22Rv1 (cell line): ENCODE results near the gene MINDY2.

ENCODE experiments used
- H3K27ac ChIP-seq: fragments of 450-650 bp; 2 replicates; pipeline ENCODE4 v1.5.1; 2017
- ZFX ChIP-seq: fragments of 450-650 bp; IDR thresholded peaks from 2 replicates; pipeline ENCODE4 v1.6.1; 2017; ENCODE audit warnings: antibody characterized with exemption, borderline replicate concordance
- TF ChIP-seq, protein P1 (sequence below): fragments of 450-650 bp; IDR thresholded peaks from 2 replicates; pipeline ENCODE4 v1.5.1; 2017; ENCODE audit warnings: mild to moderate bottlenecking

Gene MINDY2

DNA sequence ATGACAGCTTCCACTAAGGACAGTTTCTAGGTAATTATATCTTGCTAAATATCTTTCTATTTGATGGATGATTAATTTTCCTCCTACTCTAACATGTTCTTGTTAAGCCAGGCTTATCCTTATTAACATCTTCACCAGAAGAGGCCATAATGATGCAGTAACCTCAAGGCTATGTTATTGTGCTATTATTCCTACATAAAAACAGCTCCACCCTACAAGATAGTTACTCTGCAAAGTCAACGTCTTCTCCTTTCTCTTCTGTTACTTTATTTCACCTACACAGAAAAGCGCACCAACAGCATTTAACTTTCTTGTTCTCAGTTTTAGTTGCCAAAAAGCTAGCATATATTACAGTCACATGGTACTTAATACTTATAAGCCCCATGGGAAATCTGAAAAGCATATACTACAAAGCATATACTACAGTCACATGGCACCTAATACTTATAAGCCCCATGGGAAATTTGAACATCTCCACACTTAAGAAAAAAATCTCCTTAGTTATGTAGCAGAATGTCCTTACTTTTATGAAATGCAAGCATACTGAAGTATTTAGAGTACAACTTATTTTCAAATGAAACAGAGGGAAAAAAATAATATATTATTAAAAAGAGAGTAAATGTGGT lies 35.0 kb upstream of the MINDY2 start:
- no peak overlapping the region for H3K27ac ChIP-seq
- TF ChIP-seq, protein P1, sequence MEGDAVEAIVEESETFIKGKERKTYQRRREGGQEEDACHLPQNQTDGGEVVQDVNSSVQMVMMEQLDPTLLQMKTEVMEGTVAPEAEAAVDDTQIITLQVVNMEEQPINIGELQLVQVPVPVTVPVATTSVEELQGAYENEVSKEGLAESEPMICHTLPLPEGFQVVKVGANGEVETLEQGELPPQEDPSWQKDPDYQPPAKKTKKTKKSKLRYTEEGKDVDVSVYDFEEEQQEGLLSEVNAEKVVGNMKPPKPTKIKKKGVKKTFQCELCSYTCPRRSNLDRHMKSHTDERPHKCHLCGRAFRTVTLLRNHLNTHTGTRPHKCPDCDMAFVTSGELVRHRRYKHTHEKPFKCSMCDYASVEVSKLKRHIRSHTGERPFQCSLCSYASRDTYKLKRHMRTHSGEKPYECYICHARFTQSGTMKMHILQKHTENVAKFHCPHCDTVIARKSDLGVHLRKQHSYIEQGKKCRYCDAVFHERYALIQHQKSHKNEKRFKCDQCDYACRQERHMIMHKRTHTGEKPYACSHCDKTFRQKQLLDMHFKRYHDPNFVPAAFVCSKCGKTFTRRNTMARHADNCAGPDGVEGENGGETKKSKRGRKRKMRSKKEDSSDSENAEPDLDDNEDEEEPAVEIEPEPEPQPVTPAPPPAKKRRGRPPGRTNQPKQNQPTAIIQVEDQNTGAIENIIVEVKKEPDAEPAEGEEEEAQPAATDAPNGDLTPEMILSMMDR: no peak

- TF ChIP-seq ZFX: no peak
- TF ChIP-seq, protein P1: no peak
- no peak overlapping the region for H3K27ac ChIP-seq
Measured at GRCh38 chr15:58737298-58737697, 33.8 kb upstream of the MINDY2 start.

DNA sequence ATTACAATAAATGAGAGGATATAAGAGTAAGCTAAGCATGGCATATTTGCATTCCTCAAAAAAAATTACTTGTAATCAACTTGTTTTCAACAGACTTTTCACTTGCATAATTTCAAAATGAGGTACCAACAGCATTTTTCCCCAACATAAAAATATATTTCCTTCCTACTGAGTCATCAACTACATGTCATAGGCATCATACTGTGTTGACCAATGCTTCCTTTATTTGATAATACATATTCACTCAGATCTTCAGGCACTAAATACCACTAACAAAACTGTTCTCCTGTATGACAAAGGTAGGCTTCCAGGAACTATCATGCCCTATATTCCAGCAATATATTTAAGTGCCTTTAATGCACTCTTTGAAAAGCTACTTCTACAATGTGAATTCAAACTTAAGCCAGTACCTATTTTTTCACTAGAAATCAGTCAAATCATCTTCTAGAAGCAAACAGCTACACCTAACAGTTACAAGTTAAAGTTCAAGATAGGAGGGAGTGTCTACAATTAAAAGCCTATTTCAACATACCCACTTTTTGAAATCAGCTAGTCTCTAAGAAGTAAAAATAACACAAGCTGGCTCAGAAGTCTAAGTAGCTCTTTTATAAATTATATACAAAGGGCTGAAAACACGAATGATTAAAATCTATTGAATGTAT lies 32.9 kb upstream of the MINDY2 start:
- TF ChIP-seq, protein P1: no peak
- no peak for TF ChIP-seq ZFX
- H3K27ac ChIP-seq: no peak overlapping the region

DNA sequence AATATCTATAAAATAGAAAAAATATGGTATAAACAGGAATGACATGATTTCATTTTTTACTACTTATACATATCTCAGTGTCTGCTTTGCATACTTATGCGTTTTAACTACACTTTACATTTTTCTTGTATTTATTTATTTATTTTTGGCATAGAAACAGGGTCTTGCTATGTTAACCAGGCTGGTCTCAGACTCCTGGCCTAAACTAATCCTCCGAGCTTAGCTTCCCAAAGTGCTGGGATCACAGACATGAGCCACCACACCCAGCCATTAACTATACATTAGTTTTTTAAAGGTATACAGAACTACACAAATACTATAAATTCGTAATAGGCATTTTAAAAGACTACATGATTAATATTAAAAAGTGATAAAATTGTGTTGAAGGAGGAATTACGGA lies 30.7 kb upstream of the MINDY2 start:
- TF ChIP-seq, protein P1: no peak
- TF ChIP-seq ZFX: no peak
- H3K27ac ChIP-seq: no peak overlapping the region

DNA sequence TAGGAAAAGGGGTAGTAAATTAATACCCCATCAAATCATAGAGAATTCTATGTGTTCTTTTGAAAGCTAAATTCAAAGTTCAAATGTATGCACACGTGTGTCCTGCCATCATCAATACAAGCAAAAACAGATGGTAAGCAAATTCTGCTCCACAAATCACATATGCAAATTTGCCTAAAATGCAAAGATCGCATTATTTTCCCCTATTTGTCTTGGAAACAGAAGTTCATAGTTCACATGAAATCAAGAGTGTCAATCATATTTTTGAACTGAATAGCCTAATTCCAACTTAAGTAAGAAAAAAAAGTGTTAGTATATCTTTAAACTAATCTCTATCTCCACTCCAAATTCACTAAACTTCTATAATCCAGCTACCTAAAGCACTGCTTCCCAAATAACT lies 30.1 kb upstream of the MINDY2 start:
- H3K27ac ChIP-seq: no peak overlapping the region
- TF ChIP-seq ZFX: no peak
- TF ChIP-seq, protein P1: no peak

GRCh38 chr15:58742022-58742813 lies 28.9 kb upstream of the MINDY2 start:
- TF ChIP-seq, protein P1: no peak
- TF ChIP-seq ZFX: no peak
- no peak overlapping the region for H3K27ac ChIP-seq

GRCh38 chr15:58742819-58743502 lies 28.1 kb upstream of the MINDY2 start:
- TF ChIP-seq, protein P1: no peak
- no peak for TF ChIP-seq ZFX
- H3K27ac ChIP-seq: no peak overlapping the region
